ENCODE measurements around the gene PPARG. TPM values are rescaled to one million over a fixed set of nuclear protein-coding genes. Genes with fewer than 3 reads are reported as not detected.

Gene PPARG
- total RNA-seq, 1 experiment from 2014 or later: 0.79 TPM

DNA sequence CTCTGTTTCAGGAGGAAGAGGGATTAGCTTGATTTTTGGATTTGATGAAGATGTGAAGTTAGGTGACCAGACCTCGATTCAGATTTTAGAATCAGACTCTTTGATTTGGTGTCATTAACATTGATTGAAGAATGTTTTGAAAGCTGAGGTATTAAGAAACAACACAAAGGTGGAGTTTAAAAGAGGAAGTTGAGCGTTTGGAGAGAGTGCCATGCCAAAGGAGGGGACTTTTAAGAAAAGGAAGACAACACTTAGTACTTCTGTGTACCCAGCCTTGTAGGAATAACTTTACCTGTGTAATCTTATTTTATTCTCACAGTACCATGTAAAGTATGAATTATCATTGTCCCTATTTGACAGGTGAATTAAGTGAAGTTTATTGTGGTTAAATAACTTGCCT is 34.4 kb downstream of the PPARG start (continued):
- TF ChIP-seq ZMAT4 (CRISPR knock-in tag; IDR thresholded peaks at IDR 0.05) (no peak), SMAD4 (CRISPR knock-in tag; IDR thresholded peaks at IDR 0.05) (no peak)

GRCh38 chr3:12325586-12326515 is 37.0 kb downstream of the PPARG start:
- DNase-seq (ENCODE audit: low spot score): no peak
- no peak overlapping the region for H3K4me3 Mint-ChIP-seq
- H3K4me1 Mint-ChIP-seq: peaks cover 22% of the 10 kb centered on the region
- H3K27me3 Mint-ChIP-seq (ENCODE audit: low read depth): peaks cover 3% of the 10 kb centered on the region; the same call in 1 of the 2 replicates
- no peaks in the 10 kb centered on the region for H3K36me3 Mint-ChIP-seq
- no peak overlapping the region for H3K27ac Mint-ChIP-seq
- CTCF ChIA-PET: no interaction called here
- no peak for ATAC-seq
- peaks cover 4% of the 10 kb centered on the region for H3K9me3 Mint-ChIP-seq
- POLR2A ChIA-PET: no interaction called here
- TF ChIP-seq, protein P1, sequence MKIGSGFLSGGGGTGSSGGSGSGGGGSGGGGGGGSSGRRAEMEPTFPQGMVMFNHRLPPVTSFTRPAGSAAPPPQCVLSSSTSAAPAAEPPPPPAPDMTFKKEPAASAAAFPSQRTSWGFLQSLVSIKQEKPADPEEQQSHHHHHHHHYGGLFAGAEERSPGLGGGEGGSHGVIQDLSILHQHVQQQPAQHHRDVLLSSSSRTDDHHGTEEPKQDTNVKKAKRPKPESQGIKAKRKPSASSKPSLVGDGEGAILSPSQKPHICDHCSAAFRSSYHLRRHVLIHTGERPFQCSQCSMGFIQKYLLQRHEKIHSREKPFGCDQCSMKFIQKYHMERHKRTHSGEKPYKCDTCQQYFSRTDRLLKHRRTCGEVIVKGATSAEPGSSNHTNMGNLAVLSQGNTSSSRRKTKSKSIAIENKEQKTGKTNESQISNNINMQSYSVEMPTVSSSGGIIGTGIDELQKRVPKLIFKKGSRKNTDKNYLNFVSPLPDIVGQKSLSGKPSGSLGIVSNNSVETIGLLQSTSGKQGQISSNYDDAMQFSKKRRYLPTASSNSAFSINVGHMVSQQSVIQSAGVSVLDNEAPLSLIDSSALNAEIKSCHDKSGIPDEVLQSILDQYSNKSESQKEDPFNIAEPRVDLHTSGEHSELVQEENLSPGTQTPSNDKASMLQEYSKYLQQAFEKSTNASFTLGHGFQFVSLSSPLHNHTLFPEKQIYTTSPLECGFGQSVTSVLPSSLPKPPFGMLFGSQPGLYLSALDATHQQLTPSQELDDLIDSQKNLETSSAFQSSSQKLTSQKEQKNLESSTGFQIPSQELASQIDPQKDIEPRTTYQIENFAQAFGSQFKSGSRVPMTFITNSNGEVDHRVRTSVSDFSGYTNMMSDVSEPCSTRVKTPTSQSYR (CRISPR knock-in tag; IDR thresholded peaks at IDR 0.05): no peak
- TF ChIP-seq FOXP1 (CRISPR knock-in tag; IDR thresholded peaks at IDR 0.05; ENCODE audit: borderline replicate concordance) (no peak), JAZF1 (CRISPR knock-in tag; IDR thresholded peaks at IDR 0.05) (no peak), RELA (CRISPR knock-in tag; IDR thresholded peaks at IDR 0.05; ENCODE audit: borderline replicate concordance) (no peak), ZNF232 (CRISPR knock-in tag; IDR thresholded peaks at IDR 0.05) (no peak), ETV6 (CRISPR knock-in tag; IDR thresholded peaks at IDR 0.05) (no peak), ZNF121 (CRISPR knock-in tag; IDR thresholded peaks at IDR 0.05) (no peak), CREB1 (CRISPR knock-in tag; IDR thresholded peaks at IDR 0.05) (no peak), ZBTB21 (CRISPR knock-in tag; IDR thresholded peaks at IDR 0.05; ENCODE audit: borderline replicate concordance) (no peak)
- TF ChIP-seq, protein P2, sequence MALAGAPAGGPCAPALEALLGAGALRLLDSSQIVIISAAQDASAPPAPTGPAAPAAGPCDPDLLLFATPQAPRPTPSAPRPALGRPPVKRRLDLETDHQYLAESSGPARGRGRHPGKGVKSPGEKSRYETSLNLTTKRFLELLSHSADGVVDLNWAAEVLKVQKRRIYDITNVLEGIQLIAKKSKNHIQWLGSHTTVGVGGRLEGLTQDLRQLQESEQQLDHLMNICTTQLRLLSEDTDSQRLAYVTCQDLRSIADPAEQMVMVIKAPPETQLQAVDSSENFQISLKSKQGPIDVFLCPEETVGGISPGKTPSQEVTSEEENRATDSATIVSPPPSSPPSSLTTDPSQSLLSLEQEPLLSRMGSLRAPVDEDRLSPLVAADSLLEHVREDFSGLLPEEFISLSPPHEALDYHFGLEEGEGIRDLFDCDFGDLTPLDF (CRISPR knock-in tag; IDR thresholded peaks at IDR 0.05): no peak
- TF ChIP-seq, protein P3, sequence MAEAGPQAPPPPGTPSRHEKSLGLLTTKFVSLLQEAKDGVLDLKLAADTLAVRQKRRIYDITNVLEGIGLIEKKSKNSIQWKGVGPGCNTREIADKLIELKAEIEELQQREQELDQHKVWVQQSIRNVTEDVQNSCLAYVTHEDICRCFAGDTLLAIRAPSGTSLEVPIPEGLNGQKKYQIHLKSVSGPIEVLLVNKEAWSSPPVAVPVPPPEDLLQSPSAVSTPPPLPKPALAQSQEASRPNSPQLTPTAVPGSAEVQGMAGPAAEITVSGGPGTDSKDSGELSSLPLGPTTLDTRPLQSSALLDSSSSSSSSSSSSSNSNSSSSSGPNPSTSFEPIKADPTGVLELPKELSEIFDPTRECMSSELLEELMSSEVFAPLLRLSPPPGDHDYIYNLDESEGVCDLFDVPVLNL (CRISPR knock-in tag; IDR thresholded peaks at IDR 0.05; ENCODE audit: borderline replicate concordance, low read depth): no peak
- TF ChIP-seq, protein P4, sequence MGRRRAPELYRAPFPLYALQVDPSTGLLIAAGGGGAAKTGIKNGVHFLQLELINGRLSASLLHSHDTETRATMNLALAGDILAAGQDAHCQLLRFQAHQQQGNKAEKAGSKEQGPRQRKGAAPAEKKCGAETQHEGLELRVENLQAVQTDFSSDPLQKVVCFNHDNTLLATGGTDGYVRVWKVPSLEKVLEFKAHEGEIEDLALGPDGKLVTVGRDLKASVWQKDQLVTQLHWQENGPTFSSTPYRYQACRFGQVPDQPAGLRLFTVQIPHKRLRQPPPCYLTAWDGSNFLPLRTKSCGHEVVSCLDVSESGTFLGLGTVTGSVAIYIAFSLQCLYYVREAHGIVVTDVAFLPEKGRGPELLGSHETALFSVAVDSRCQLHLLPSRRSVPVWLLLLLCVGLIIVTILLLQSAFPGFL (CRISPR knock-in tag; IDR thresholded peaks at IDR 0.05; ENCODE audit: borderline replicate concordance): no peak
- TF ChIP-seq, protein P5, sequence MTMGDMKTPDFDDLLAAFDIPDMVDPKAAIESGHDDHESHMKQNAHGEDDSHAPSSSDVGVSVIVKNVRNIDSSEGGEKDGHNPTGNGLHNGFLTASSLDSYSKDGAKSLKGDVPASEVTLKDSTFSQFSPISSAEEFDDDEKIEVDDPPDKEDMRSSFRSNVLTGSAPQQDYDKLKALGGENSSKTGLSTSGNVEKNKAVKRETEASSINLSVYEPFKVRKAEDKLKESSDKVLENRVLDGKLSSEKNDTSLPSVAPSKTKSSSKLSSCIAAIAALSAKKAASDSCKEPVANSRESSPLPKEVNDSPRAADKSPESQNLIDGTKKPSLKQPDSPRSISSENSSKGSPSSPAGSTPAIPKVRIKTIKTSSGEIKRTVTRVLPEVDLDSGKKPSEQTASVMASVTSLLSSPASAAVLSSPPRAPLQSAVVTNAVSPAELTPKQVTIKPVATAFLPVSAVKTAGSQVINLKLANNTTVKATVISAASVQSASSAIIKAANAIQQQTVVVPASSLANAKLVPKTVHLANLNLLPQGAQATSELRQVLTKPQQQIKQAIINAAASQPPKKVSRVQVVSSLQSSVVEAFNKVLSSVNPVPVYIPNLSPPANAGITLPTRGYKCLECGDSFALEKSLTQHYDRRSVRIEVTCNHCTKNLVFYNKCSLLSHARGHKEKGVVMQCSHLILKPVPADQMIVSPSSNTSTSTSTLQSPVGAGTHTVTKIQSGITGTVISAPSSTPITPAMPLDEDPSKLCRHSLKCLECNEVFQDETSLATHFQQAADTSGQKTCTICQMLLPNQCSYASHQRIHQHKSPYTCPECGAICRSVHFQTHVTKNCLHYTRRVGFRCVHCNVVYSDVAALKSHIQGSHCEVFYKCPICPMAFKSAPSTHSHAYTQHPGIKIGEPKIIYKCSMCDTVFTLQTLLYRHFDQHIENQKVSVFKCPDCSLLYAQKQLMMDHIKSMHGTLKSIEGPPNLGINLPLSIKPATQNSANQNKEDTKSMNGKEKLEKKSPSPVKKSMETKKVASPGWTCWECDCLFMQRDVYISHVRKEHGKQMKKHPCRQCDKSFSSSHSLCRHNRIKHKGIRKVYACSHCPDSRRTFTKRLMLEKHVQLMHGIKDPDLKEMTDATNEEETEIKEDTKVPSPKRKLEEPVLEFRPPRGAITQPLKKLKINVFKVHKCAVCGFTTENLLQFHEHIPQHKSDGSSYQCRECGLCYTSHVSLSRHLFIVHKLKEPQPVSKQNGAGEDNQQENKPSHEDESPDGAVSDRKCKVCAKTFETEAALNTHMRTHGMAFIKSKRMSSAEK (CRISPR knock-in tag; IDR thresholded peaks at IDR 0.05; ENCODE audit: borderline replicate concordance): no peak
- TF ChIP-seq, protein P6, sequence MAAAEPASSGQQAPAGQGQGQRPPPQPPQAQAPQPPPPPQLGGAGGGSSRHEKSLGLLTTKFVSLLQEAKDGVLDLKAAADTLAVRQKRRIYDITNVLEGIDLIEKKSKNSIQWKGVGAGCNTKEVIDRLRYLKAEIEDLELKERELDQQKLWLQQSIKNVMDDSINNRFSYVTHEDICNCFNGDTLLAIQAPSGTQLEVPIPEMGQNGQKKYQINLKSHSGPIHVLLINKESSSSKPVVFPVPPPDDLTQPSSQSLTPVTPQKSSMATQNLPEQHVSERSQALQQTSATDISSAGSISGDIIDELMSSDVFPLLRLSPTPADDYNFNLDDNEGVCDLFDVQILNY (CRISPR knock-in tag; IDR thresholded peaks at IDR 0.05): no peak
- TF ChIP-seq, protein P7, sequence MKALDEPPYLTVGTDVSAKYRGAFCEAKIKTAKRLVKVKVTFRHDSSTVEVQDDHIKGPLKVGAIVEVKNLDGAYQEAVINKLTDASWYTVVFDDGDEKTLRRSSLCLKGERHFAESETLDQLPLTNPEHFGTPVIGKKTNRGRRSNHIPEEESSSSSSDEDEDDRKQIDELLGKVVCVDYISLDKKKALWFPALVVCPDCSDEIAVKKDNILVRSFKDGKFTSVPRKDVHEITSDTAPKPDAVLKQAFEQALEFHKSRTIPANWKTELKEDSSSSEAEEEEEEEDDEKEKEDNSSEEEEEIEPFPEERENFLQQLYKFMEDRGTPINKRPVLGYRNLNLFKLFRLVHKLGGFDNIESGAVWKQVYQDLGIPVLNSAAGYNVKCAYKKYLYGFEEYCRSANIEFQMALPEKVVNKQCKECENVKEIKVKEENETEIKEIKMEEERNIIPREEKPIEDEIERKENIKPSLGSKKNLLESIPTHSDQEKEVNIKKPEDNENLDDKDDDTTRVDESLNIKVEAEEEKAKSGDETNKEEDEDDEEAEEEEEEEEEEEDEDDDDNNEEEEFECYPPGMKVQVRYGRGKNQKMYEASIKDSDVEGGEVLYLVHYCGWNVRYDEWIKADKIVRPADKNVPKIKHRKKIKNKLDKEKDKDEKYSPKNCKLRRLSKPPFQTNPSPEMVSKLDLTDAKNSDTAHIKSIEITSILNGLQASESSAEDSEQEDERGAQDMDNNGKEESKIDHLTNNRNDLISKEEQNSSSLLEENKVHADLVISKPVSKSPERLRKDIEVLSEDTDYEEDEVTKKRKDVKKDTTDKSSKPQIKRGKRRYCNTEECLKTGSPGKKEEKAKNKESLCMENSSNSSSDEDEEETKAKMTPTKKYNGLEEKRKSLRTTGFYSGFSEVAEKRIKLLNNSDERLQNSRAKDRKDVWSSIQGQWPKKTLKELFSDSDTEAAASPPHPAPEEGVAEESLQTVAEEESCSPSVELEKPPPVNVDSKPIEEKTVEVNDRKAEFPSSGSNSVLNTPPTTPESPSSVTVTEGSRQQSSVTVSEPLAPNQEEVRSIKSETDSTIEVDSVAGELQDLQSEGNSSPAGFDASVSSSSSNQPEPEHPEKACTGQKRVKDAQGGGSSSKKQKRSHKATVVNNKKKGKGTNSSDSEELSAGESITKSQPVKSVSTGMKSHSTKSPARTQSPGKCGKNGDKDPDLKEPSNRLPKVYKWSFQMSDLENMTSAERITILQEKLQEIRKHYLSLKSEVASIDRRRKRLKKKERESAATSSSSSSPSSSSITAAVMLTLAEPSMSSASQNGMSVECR (CRISPR knock-in tag; IDR thresholded peaks at IDR 0.05; ENCODE audit: borderline replicate concordance): no peak
